Choroid plexus epithelial cell (primary cell): ENCODE data around the gene KY.

Experiments
- DNase-seq: peaks from one replicate; pipeline ENCODE4 v3.0.0-alpha.2; 2010; ENCODE audit warnings: low read depth
- H3K4me3 ChIP-seq: 2 replicates; pipeline ENCODE4 v1.5.1; 2011; ENCODE audit warnings: low read depth, mild to moderate bottlenecking, control low read depth, low read length, moderate library complexity
- TF ChIP-seq, protein P1 (sequence below): conservative IDR thresholded peaks from 2 replicates; pipeline ENCODE4 v1.5.1; 2011; ENCODE audit warnings: low read depth, mild to moderate bottlenecking, control low read depth, inconsistent platforms, low read length, moderate library complexity

The KY gene

DNA sequence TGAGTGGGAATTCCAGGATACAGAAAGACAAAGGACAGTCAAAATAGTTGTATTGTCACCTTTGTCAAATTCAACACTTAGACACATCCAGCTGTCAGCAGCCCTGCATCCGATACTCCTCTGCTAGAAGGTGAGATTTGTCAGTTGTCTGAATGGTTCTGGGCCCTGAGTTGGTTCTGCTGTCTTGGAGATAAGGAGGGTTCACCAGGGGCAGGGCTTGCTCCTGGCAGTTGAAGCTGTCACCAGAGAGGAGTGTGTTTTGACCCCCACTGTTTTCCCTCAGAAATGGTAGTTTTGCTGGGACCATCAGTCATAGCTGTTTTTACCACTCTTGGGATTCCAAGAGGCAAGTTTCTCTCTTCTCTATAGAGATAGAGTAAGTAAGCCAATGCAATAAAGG lies 3.2 kb upstream of the KY start:
- no peak overlapping the region for H3K4me3 ChIP-seq
- TF ChIP-seq, protein P1, sequence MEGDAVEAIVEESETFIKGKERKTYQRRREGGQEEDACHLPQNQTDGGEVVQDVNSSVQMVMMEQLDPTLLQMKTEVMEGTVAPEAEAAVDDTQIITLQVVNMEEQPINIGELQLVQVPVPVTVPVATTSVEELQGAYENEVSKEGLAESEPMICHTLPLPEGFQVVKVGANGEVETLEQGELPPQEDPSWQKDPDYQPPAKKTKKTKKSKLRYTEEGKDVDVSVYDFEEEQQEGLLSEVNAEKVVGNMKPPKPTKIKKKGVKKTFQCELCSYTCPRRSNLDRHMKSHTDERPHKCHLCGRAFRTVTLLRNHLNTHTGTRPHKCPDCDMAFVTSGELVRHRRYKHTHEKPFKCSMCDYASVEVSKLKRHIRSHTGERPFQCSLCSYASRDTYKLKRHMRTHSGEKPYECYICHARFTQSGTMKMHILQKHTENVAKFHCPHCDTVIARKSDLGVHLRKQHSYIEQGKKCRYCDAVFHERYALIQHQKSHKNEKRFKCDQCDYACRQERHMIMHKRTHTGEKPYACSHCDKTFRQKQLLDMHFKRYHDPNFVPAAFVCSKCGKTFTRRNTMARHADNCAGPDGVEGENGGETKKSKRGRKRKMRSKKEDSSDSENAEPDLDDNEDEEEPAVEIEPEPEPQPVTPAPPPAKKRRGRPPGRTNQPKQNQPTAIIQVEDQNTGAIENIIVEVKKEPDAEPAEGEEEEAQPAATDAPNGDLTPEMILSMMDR = no peak
- no peak for DNase-seq

- TF ChIP-seq, protein P1 = no peak
- DNase-seq = no peak
- no peak overlapping the region for H3K4me3 ChIP-seq
These were observed 2.2 kb upstream of the KY start for GRCh38 chr3:134652886-134653630.

- TF ChIP-seq, protein P1 = no peak
- DNase-seq = peak; percentile 29
- H3K4me3 ChIP-seq = no peak overlapping the region
These were observed 1.6 kb upstream of the KY start for GRCh38 chr3:134652409-134652831.

GRCh38 chr3:134651347-134652041 lies 672 bp upstream of the KY start:
- peak overlapping the region; percentile 50 for H3K4me3 ChIP-seq
- peak; percentile 44 for DNase-seq
- TF ChIP-seq, protein P1 = no peak

GRCh38 chr3:134649106-134649705 lies 1.6 kb downstream of the KY start:
- TF ChIP-seq, protein P1 = no peak
- DNase-seq = no peak
- H3K4me3 ChIP-seq = no peak overlapping the region

DNA sequence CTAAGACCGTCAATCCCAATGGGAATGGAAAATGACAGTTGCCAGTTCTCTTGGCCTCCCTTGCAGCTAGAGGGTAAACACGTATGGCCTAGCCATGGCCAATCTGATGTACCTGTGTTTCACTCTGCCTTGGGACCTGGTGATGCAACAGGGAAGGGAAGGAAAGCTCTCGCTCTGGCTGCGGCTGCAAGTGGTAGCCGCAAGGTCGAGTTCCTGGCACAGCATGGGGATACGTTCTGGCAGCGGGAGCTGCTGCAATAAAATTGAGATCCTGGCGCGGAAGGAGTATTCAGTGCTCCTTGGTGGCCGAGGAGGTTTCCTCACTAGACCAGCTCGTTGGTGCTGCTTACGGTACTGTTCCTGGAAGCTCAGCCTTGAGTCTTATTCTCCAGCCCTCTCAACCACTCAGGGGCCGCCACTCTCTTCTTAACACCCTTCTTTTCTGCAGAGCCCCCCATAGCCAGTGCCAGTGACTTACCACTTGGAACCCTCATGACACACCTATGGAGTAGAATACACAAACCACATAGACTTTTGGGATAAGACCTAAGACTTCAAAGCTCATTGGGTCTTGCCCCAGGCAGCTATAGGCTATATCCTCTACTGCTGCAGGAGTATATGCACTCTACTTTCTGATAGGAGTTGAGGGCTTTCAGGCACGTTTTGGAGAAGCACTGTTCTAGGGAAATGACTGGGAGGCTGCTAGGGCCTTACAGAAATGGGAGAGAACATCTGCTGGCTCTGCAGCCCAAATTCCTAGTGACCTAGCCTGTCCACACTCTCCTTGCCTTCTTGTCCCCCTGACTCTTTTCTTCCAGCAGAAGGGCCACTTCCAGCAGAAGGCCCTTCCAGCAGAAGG lies 2.7 kb downstream of the KY start:
- TF ChIP-seq, protein P1 = no peak

More for the DNA sequence above, 2.7 kb downstream of the KY start:
- H3K4me3 ChIP-seq = no peak overlapping the region
- no peak for DNase-seq
